ENCODE measurements around the gene PPP1R3A. TPM values are rescaled to one million over a fixed set of nuclear protein-coding genes. Genes with fewer than 3 reads are reported as not detected.

The PPP1R3A gene
- total and polyA plus RNA-seq, 10 of the 15 experiments (the other 5 are each of a cell fraction or from before 2014, with no cell fraction given): not detected

DNA sequence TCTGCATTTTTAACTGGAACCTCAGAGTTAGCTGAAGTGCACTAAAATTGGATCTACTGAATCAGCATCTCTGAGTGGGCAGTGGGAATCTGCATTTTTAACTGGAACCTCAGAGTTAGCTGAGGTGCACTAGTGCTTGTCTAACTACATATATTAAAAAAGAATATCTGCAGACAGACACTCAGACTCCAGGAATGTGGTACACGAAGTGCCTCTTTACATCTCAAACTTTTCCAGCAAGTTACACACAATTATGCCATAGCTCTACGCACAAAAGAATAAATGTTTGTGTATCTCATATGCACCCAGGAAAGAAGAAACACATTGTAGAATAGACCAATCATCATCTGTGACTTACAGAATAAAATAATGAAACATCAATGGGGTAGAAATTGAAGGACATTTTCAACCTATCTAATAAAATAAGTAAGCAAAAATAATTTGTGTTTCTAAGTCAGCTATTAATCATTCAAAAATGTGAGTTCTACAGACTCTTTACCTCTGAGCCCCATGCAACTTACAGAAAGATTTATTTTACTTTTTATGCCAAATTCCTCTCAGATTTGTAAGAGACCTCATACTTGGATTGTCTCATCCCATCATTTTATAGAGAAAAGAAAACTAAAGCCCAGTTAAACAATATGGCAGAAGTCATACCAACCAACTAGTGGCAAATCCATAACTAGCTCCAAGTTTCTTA is 28.3 kb downstream of the PPP1R3A start:
- TF ChIP-seq EED (IDR thresholded peaks at IDR 0.05; ENCODE audit: low read depth) (no peak), EP300 (IDR thresholded peaks at IDR 0.05; ENCODE audit: borderline replicate concordance in 1 of 2, control insufficient read depth in 1 of 2, low read depth in 2 of 2, low read length in 2 of 2) (no peak), CHD4 (IDR thresholded peaks at IDR 0.05) (no peak), RELA (IDR thresholded peaks at IDR 0.05; ENCODE audit: borderline replicate concordance, partially characterized antibody) (no peak), PAX8 (IDR thresholded peaks at IDR 0.05) (no peak), SIN3A (IDR thresholded peaks at IDR 0.05; ENCODE audit: low read depth, low read length) (no peak), CEBPB (IDR thresholded peaks at IDR 0.05; ENCODE audit: borderline replicate concordance in 1 of 2, low read depth in 2 of 2, low read length in 2 of 2) (no peak), TCF7 (IDR thresholded peaks at IDR 0.05; ENCODE audit: borderline replicate concordance) (no peak), NR2C1 (IDR thresholded peaks at IDR 0.05) (no peak), ZNF217 (IDR thresholded peaks at IDR 0.05) (no peak), STAT1 (conservative IDR thresholded peaks at IDR 0.05) (no peak), RCOR1 (conservative IDR thresholded peaks at IDR 0.05; ENCODE audit: low read depth, low read length) (no peak), CREM (IDR thresholded peaks at IDR 0.05; ENCODE audit: low read depth) (no peak), FOS (IDR thresholded peaks at IDR 0.05; ENCODE audit: borderline replicate concordance, extremely low read depth, insufficient read length) (no peak)
- TF ChIP-seq, protein P1, sequence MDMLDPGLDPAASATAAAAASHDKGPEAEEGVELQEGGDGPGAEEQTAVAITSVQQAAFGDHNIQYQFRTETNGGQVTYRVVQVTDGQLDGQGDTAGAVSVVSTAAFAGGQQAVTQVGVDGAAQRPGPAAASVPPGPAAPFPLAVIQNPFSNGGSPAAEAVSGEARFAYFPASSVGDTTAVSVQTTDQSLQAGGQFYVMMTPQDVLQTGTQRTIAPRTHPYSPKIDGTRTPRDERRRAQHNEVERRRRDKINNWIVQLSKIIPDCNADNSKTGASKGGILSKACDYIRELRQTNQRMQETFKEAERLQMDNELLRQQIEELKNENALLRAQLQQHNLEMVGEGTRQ (IDR thresholded peaks at IDR 0.05; ENCODE audit: borderline replicate concordance, low read depth, low read length): no peak
- TF ChIP-seq, protein P2, sequence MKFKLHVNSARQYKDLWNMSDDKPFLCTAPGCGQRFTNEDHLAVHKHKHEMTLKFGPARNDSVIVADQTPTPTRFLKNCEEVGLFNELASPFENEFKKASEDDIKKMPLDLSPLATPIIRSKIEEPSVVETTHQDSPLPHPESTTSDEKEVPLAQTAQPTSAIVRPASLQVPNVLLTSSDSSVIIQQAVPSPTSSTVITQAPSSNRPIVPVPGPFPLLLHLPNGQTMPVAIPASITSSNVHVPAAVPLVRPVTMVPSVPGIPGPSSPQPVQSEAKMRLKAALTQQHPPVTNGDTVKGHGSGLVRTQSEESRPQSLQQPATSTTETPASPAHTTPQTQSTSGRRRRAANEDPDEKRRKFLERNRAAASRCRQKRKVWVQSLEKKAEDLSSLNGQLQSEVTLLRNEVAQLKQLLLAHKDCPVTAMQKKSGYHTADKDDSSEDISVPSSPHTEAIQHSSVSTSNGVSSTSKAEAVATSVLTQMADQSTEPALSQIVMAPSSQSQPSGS (IDR thresholded peaks at IDR 0.05; ENCODE audit: low read length): no peak
- TF ChIP-seq, protein P3, sequence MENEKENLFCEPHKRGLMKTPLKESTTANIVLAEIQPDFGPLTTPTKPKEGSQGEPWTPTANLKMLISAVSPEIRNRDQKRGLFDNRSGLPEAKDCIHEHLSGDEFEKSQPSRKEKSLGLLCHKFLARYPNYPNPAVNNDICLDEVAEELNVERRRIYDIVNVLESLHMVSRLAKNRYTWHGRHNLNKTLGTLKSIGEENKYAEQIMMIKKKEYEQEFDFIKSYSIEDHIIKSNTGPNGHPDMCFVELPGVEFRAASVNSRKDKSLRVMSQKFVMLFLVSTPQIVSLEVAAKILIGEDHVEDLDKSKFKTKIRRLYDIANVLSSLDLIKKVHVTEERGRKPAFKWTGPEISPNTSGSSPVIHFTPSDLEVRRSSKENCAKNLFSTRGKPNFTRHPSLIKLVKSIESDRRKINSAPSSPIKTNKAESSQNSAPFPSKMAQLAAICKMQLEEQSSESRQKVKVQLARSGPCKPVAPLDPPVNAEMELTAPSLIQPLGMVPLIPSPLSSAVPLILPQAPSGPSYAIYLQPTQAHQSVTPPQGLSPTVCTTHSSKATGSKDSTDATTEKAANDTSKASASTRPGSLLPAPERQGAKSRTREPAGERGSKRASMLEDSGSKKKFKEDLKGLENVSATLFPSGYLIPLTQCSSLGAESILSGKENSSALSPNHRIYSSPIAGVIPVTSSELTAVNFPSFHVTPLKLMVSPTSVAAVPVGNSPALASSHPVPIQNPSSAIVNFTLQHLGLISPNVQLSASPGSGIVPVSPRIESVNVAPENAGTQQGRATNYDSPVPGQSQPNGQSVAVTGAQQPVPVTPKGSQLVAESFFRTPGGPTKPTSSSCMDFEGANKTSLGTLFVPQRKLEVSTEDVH (IDR thresholded peaks at IDR 0.05; ENCODE audit: low read depth, partially characterized antibody): no peak
- Histone ChIP-seq H3K4me2 (ENCODE audit: control insufficient read depth, insufficient read depth) (no peak overlapping the region), H2AFZ (ENCODE audit: control insufficient read depth, low read depth, low read length) (no peak overlapping the region), H3K27me3 (replicated peaks in 1 of 2; ENCODE audit: control insufficient read depth in 2 of 2, insufficient read depth in 2 of 2, low read length in 1 of 2) (no peaks in the 10 kb centered on the region), H3K9ac (ENCODE audit: control insufficient read depth, insufficient read depth, low read length) (no peak overlapping the region), H3K79me2 (ENCODE audit: control insufficient read depth, insufficient read depth, low read length) (no peaks in the 10 kb centered on the region), H3K27ac (ENCODE audit: control insufficient read depth, insufficient read depth) (no peak overlapping the region), H3K4me3 (no peak overlapping the region), H3K9me3 (replicated peaks; ENCODE audit: control insufficient read depth, insufficient read depth, low read length) (no peaks in the 10 kb centered on the region), H4K20me1 (ENCODE audit: control insufficient read depth, insufficient read depth) (no peaks in the 10 kb centered on the region), H3K4me1 (ENCODE audit: control insufficient read depth, insufficient read depth, low read length) (no peaks in the 10 kb centered on the region), H3K36me3 (ENCODE audit: control insufficient read depth in 2 of 2, insufficient read depth in 2 of 2, low read length in 1 of 2) (no peaks in the 10 kb centered on the region)
- BruUV-seq (replicated peaks): no TSS peak
- no peak for ATAC-seq
- no peak for FAIRE-seq
- ChIA-PET SMC1A (ENCODE audit: uncharacterized antibody, unreplicated experiment) (interaction anchor here (1.2 kb wide), 1 partner anchor 10 kb away, joined by 3 read pairs; no protein-coding TSS in a partner anchor), RAD21 (ENCODE audit: unreplicated experiment) (no interaction called here), CTCF (no interaction called here), POLR2A (no interaction called here)
- WGBS (ENCODE audit: insufficient coverage, insufficient replicate concordance, low lambda C conversion rate, missing lambda C conversion rate): 44% methylated on average over 2 of the region's 2 CpGs
- in situ Hi-C loops (cut with MboI): no loop called here
- intact Hi-C loops (cut with micrococcal nuclease; ENCODE audit: unreplicated experiment): no loop called here
- DNase-seq (ENCODE audit: low read depth, low spot score): no peak
